ENCODE data around the gene OR52B6.

GRCh38 chr11:5553343-5553742 is 27.3 kb upstream of the OR52B6 start:
- TF ChIP-seq ZFP30 (CRISPR knock-in tag; IDR thresholded peaks at IDR 0.05) = no peak
- no peak for TF ChIP-seq PATZ1 (CRISPR knock-in tag; IDR thresholded peaks at IDR 0.05; ENCODE audit: borderline replicate concordance)
- no peak for TF ChIP-seq ARNTL (CRISPR knock-in tag; IDR thresholded peaks at IDR 0.05; ENCODE audit: borderline replicate concordance, low read depth)
- no peak for TF ChIP-seq OSR1 (CRISPR knock-in tag; IDR thresholded peaks at IDR 0.05)
- TF ChIP-seq POU6F1 (CRISPR knock-in tag; IDR thresholded peaks at IDR 0.05; ENCODE audit: borderline replicate concordance, low read depth) = no peak
- TF ChIP-seq CSRNP3 (CRISPR knock-in tag; IDR thresholded peaks at IDR 0.05) = no peak
